ENCODE results near the gene MYO9A. TPM values are rescaled to one million over a fixed set of nuclear protein-coding genes. Genes with fewer than 3 reads are reported as not detected.
A peak's percentile ranks its signal among the peaks of the same experiment; 100 is the strongest.

MYO9A gene
- total RNA-seq, 3 donors from 2014 or later: 64.2 to 128 (median 86.5) TPM

DNA sequence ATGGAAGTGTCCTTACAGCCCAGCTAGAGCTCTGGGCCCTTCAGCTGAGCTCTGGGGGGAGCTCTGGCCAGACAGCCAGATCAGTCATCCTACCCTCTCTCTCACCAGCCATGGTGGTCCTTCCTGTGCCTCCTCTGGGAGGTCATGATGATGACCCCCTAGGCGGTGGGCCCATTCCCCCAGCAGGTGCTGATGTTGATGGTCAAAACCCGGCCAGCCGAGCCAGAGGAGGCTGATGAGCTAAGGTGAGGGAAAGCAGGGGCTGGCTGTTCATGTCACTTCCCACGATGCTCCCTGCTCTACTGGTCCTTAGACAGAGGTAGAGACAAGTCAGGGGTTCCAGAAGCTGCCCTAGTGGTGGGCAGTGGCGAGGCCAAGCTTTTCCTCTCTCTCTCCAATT lies 44.6 kb upstream of the MYO9A start:
- Histone ChIP-seq H3K4me3 (no peak overlapping the region), H3K27me3 (no peaks in the 10 kb centered on the region), H3K4me1 (no peaks in the 10 kb centered on the region), H3K27ac (no peak overlapping the region), H3K9me3 (no peaks in the 10 kb centered on the region), H3K36me3 (no peaks in the 10 kb centered on the region)
- TF ChIP-seq POLR2A (IDR thresholded peaks at IDR 0.05) (no peak), POLR2AphosphoS5 (IDR thresholded peaks at IDR 0.05) (no peak), CTCF (IDR thresholded peaks at IDR 0.05) (no peak)
- DNase-seq (ENCODE audit: low spot score in 2 of 2): no peak
- intact Hi-C loops (cut with DNase I; ENCODE audit: low total_unique reads): no loop called here

DNA sequence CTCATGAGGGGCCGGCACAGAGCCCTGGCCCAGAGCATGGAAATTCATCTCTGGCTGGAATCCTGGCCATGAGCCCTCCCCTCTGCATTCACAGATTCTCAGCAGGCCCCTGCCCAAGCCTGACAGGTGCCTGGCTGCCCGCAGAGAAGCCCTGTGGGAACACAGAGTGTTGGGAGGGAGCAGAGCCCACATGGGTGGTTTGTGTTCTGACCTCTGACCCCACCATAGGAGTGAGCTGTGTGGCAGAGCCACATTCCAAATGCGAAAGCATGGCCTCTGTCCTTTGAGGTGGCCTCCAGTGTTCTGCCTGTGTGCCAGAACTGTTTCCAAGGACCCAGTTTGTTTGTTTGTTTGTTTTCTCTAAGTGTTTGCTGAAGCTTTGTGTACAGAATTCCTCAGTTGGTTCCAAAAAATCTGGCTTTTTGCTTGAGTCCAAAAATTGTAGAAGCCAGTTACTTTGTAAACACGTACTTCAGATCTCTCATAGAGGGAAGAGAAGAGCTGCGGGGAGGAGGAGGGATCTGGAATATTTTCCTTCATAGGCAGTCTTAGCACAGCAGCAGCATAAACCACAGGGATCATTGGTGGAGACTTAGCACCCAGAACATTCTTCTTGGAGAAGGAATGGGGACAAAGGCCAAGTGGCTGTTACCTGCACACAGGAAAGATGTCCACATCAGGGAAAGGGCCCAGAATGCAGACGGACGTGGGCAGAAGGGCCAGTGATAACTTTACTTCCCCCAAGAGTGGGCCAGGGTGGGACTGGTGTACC lies 43.6 kb upstream of the MYO9A start:
- H3K27me3 ChIP-seq: no peaks in the 10 kb centered on the region
- H3K36me3 ChIP-seq: no peaks in the 10 kb centered on the region
- intact Hi-C loops (cut with DNase I; ENCODE audit: low total_unique reads): no loop called here
- TF ChIP-seq POLR2A (IDR thresholded peaks at IDR 0.05) (no peak), CTCF (IDR thresholded peaks at IDR 0.05) (no peak), POLR2AphosphoS5 (IDR thresholded peaks at IDR 0.05) (no peak)
- H3K9me3 ChIP-seq: no peaks in the 10 kb centered on the region
- no peak overlapping the region for H3K4me3 ChIP-seq
- H3K27ac ChIP-seq: peak overlapping the region; percentile 17 to 19
- DNase-seq (ENCODE audit: low spot score in 2 of 2): no peak
- H3K4me1 ChIP-seq: no peaks in the 10 kb centered on the region

- DNase-seq (ENCODE audit: low spot score in 2 of 2): no peak
- H3K9me3 ChIP-seq: no peaks in the 10 kb centered on the region
- H3K4me1 ChIP-seq: no peaks in the 10 kb centered on the region
- no peaks in the 10 kb centered on the region for H3K27me3 ChIP-seq
- TF ChIP-seq POLR2AphosphoS5 (IDR thresholded peaks at IDR 0.05): no peak
- H3K4me3 ChIP-seq: no peak overlapping the region
- H3K36me3 ChIP-seq: no peaks in the 10 kb centered on the region
- H3K27ac ChIP-seq: no peak overlapping the region
- intact Hi-C loops (cut with DNase I; ENCODE audit: low total_unique reads): no loop called here
Measured at GRCh38 chr15:72160696-72161245, 42.8 kb upstream of the MYO9A start.

DNA sequence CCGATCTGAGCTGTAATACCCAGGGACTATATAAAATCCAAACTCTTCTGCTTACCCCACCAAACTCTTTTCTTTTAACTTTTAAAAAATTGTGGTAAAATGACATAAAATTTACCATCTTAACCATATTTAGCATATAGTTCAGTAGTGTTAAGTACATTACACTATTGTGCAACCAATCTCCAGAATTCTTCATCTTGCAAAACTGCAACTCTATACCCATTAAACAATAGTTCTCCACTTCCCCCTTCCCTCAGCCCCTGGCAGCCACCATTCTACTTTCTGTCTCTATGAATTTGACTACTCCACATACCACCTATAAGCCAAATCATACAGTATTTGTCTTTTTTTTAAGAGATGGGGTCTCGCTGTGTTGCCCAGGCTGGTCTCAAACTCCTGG lies 39.0 kb upstream of the MYO9A start:
- no peaks in the 10 kb centered on the region for H3K27me3 ChIP-seq
- H3K36me3 ChIP-seq: no peaks in the 10 kb centered on the region
- peaks cover 0 to 5% of the 10 kb centered on the region in 2 donors for H3K4me1 ChIP-seq
- TF ChIP-seq POLR2A (IDR thresholded peaks at IDR 0.05): no peak
- TF ChIP-seq CTCF (IDR thresholded peaks at IDR 0.05): no peak
- TF ChIP-seq POLR2AphosphoS5 (IDR thresholded peaks at IDR 0.05): no peak
- H3K9me3 ChIP-seq: no peaks in the 10 kb centered on the region
- no peak overlapping the region for H3K4me3 ChIP-seq
- peak overlapping the region in 1 of 2 donors; percentile 92 for H3K27ac ChIP-seq
- DNase-seq (ENCODE audit: low spot score in 2 of 2): no peak
- intact Hi-C loops (cut with DNase I; ENCODE audit: low total_unique reads): no loop called here

- TF ChIP-seq POLR2A (IDR thresholded peaks at IDR 0.05): no peak
- peak in 1 of 3 donors; percentile 58 for TF ChIP-seq POLR2AphosphoS5 (IDR thresholded peaks at IDR 0.05)
- TF ChIP-seq CTCF (IDR thresholded peaks at IDR 0.05): peak; percentile 91 to 92 (median 91)
- Histone ChIP-seq H3K27ac (peak overlapping the region; percentile 92 to 93), H3K9me3 (no peaks in the 10 kb centered on the region), H3K4me1 (peaks cover 0 to 5% of the 10 kb centered on the region in 2 donors), H3K36me3 (no peaks in the 10 kb centered on the region), H3K27me3 (no peaks in the 10 kb centered on the region), H3K4me3 (peak overlapping the region; percentile 45 to 68 (median 52))
- peak; percentile 87 to 88 for DNase-seq (ENCODE audit: low spot score in 2 of 2)
- intact Hi-C loops (cut with DNase I; ENCODE audit: low total_unique reads): no loop called here
Measured at GRCh38 chr15:72155635-72156616, 38.0 kb upstream of the MYO9A start.

Measured in breast epithelium (tissue), 4 donors.